Endodermal cell (in vitro differentiated cells): Measurements from ENCODE around the gene CSTPP1. TPM values are rescaled to one million over a fixed set of nuclear protein-coding genes. Genes with fewer than 3 reads are reported as not detected.
A peak's percentile ranks its signal among the peaks of the same experiment; 100 is the strongest.

ENCODE experiments used
- DNase-seq: peaks from one replicate; pipeline ENCODE4 v3.0.0-alpha.2; 2017
- H3K27ac ChIP-seq: 2 replicates; pipeline ENCODE4 v1.5.1; 2013; ENCODE audit warnings: mild to moderate bottlenecking, low read depth, low read length, moderate library complexity
- H3K27me3 ChIP-seq: 2 replicates; pipeline ENCODE4 v1.6.1; 2013; ENCODE audit warnings: mild to moderate bottlenecking, low read length, moderate library complexity; ENCODE audit not compliant: insufficient read depth, control insufficient read depth, poor library complexity, severe bottlenecking
- H3K36me3 ChIP-seq: 2 replicates; pipeline ENCODE4 v1.7.0; 2013; ENCODE audit warnings: mild to moderate bottlenecking, low read length, moderate library complexity; ENCODE audit not compliant: control insufficient read depth, insufficient read depth
- H3K4me1 ChIP-seq: one replicate; pipeline ENCODE4 v1.7.0; 2013; ENCODE audit warnings: low read length; ENCODE audit not compliant: control insufficient read depth, insufficient read depth
- H3K4me3 ChIP-seq: 2 replicates; pipeline ENCODE4 v1.5.1; 2013; ENCODE audit warnings: mild to moderate bottlenecking, low read length, moderate library complexity
- H3K9ac ChIP-seq: 2 replicates; pipeline ENCODE4 v1.6.1; 2013; ENCODE audit warnings: mild to moderate bottlenecking, low read length, moderate library complexity; ENCODE audit not compliant: poor library complexity, severe bottlenecking; ENCODE audit errors: extremely low read depth
- H3K9me3 ChIP-seq: 2 replicates; pipeline ENCODE4 v1.6.1; 2013; ENCODE audit warnings: mild to moderate bottlenecking, low read length, moderate library complexity; ENCODE audit not compliant: control insufficient read depth
- H3K27ac Mint-ChIP-seq: 2 replicates; pipeline ENCODE4 v1.8.0; 2020; ENCODE audit warnings: mixed read lengths
- H3K27me3 Mint-ChIP-seq: 2 replicates; pipeline ENCODE4 v1.8.0; 2021; ENCODE audit warnings: mild to moderate bottlenecking, mixed read lengths; ENCODE audit not compliant: insufficient read depth
- H3K36me3 Mint-ChIP-seq: 2 replicates; pipeline ENCODE4 v1.8.0; 2020; ENCODE audit warnings: low read depth, mixed read lengths
- H3K4me1 Mint-ChIP-seq: 2 replicates; pipeline ENCODE4 v1.8.0; 2020; ENCODE audit warnings: mixed read lengths
- H3K4me3 Mint-ChIP-seq: 2 replicates; pipeline ENCODE4 v1.8.0; 2020; ENCODE audit warnings: mild to moderate bottlenecking, moderate library complexity, mixed read lengths
- H3K9me3 Mint-ChIP-seq: 2 replicates; pipeline ENCODE4 v1.8.0; 2020; ENCODE audit warnings: mild to moderate bottlenecking, mixed read lengths
- WGBS, 2 experiments: methylation state at CpG; one replicate each; pipeline versions ENCODE4 v1.1.5 to v1.1.7; 2013; ENCODE audit warnings: missing lambda C conversion rate in 2 of 2, mixed read lengths in 1 of 2; ENCODE audit not compliant: insufficient coverage in 1 of 2, insufficient read length in 1 of 2; 5-methylcytosine and 5-hydroxymethylcytosine counted together
- total RNA-seq, 2 donors: library from RNA; stranded (reverse); fragmentation: NEBNext Ultra II Directional in 1 of 2; extraction: Animal tissue kit (Norgen Biotek cat#: 25700) in 1 of 2; gene quantifications; 2 replicates in 1 of 2; 3 replicates in 1 of 2; pipeline ENCODE4 v1.2.1, GENCODE V29; 2021
- TF ChIP-seq, protein P1 (sequence below): fragments of 200-600 bp; sonication (generic); conservative IDR thresholded peaks from 2 replicates; pipeline ENCODE4 v1.5.0; 2021; ENCODE audit warnings: antibody characterized with exemption, mild to moderate bottlenecking

CSTPP1 gene
- total RNA-seq, 2 donors from 2014 or later: 46.7 to 57.6 TPM

DNA sequence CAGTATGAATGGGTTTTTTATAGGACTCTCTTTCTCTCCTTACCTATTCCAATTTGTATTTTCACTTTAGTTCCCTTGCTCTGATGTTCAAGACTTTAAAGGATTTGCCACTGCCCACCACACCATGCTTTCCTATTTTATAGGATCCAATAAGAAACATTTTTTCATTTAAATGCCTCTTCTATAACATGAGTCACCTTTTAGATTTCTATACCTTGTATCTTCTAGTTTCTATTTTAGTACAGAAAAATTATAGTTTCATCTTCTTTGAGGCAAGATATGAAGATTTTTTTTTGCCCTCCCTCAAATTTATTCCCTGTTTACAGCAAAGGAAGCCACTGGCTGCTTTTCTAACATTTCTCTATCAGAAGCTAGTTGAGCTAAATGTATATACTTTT lies 163.4 kb downstream of the CSTPP1 start:
- Mint-ChIP-seq H3K27ac (no peak overlapping the region), H3K36me3 (peaks cover 7% of the 10 kb centered on the region), H3K4me1 (peaks cover 40% of the 10 kb centered on the region), H3K27me3 (no peaks in the 10 kb centered on the region), H3K9me3 (peaks cover 7% of the 10 kb centered on the region), H3K4me3 (no peak overlapping the region)
- peaks cover 16% of the 10 kb centered on the region for H3K4me1 ChIP-seq
- no peaks in the 10 kb centered on the region for H3K27me3 ChIP-seq
- TF ChIP-seq, protein P1, sequence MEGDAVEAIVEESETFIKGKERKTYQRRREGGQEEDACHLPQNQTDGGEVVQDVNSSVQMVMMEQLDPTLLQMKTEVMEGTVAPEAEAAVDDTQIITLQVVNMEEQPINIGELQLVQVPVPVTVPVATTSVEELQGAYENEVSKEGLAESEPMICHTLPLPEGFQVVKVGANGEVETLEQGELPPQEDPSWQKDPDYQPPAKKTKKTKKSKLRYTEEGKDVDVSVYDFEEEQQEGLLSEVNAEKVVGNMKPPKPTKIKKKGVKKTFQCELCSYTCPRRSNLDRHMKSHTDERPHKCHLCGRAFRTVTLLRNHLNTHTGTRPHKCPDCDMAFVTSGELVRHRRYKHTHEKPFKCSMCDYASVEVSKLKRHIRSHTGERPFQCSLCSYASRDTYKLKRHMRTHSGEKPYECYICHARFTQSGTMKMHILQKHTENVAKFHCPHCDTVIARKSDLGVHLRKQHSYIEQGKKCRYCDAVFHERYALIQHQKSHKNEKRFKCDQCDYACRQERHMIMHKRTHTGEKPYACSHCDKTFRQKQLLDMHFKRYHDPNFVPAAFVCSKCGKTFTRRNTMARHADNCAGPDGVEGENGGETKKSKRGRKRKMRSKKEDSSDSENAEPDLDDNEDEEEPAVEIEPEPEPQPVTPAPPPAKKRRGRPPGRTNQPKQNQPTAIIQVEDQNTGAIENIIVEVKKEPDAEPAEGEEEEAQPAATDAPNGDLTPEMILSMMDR: no peak
- no peak overlapping the region for H3K4me3 ChIP-seq
- H3K27ac ChIP-seq: no peak overlapping the region
- no peak for DNase-seq
- H3K9ac ChIP-seq: no peak overlapping the region
- H3K36me3 ChIP-seq: no peaks in the 10 kb centered on the region
- H3K9me3 ChIP-seq: no peaks in the 10 kb centered on the region

DNA sequence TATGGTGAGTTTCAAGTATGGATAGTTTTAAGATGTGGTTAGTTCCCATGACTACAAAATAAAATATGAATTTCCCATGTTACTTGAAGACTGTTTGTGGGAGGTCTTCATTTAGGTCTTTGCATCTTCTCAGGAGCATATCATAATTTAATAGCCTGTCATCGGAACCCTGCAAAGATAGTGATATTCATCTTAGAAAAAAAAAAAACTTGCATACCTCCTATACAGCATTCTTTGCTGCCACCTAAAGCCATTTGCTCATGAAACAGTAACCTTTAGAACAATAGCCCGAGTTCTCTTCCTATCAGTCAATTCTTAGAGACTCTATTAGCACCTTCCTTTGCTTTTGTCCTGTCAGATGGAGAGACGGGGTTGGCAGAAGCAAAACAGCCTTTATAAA lies 164.8 kb downstream of the CSTPP1 start:
- peaks cover 17% of the 10 kb centered on the region for H3K4me1 ChIP-seq
- no peaks in the 10 kb centered on the region for H3K27me3 ChIP-seq
- H3K4me3 ChIP-seq: no peak overlapping the region
- H3K27me3 Mint-ChIP-seq: no peaks in the 10 kb centered on the region
- no peak overlapping the region for H3K27ac ChIP-seq
- no peak for DNase-seq
- WGBS, 2 experiments: 40 to 51% methylated on average over 3 of the region's 3 CpGs
- no peak overlapping the region for H3K9ac ChIP-seq
- H3K9me3 Mint-ChIP-seq: peaks cover 4% of the 10 kb centered on the region
- no peak overlapping the region for H3K4me3 Mint-ChIP-seq
- H3K36me3 ChIP-seq: no peaks in the 10 kb centered on the region
- TF ChIP-seq, protein P1: no peak
- H3K9me3 ChIP-seq: no peaks in the 10 kb centered on the region
- H3K4me1 Mint-ChIP-seq: peaks cover 37% of the 10 kb centered on the region
- peak overlapping the region; percentile 68 for H3K27ac Mint-ChIP-seq
- peaks cover 4% of the 10 kb centered on the region for H3K36me3 Mint-ChIP-seq

DNA sequence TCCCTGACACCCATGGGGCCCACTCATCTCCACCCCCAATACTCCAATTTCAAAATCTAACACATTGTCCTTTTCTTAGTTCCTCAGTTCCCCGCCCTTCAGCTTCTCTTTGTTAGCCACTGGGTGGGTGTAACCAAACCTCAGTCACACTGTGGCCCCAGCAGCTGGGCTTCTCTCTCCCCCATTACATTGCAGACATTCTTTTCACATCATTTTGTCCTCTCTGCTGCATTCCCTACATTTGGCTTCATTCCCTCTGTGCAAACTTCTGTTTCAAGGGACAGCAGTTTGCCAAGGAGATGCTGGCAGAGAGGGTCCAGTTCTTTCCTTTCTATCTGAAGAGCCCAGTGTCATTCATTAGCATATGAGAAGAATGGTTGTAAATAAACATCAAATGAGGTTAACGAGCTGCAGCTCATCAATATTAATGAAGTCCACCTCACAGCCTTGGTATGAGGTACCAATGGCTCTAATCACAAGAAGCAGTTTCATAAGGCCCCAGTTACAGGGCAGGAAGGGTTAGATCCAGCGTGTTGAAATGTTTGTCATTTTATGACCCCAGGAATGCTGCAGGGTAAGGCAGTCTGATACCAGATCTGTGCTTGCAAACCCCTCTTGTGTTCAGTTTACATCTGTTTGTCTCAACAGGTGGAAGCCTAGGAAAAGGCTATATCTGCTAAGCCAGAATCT lies 167.8 kb downstream of the CSTPP1 start:
- H3K4me3 ChIP-seq: no peak overlapping the region
- no peak overlapping the region for H3K9ac ChIP-seq
- peak; percentile 71 for DNase-seq
- Mint-ChIP-seq H3K36me3 (no peaks in the 10 kb centered on the region), H3K9me3 (no peaks in the 10 kb centered on the region), H3K27me3 (no peaks in the 10 kb centered on the region), H3K27ac (peak overlapping the region; percentile 48), H3K4me3 (no peak overlapping the region), H3K4me1 (peaks cover 34% of the 10 kb centered on the region)
- peaks cover 13% of the 10 kb centered on the region for H3K4me1 ChIP-seq
- H3K36me3 ChIP-seq: no peaks in the 10 kb centered on the region
- TF ChIP-seq, protein P1: no peak
- WGBS, 2 experiments: 50 to 59% methylated on average over 2 to 3 of the region's 3 CpGs
- H3K27me3 ChIP-seq: no peaks in the 10 kb centered on the region
- peak overlapping the region; percentile 95 for H3K27ac ChIP-seq
- no peaks in the 10 kb centered on the region for H3K9me3 ChIP-seq
